HepG2 (cell line): ENCODE measurements around the gene KDM4E. TPM values are rescaled to one million over a fixed set of nuclear protein-coding genes. Genes with fewer than 3 reads are reported as not detected.
A peak's percentile ranks its signal among the peaks of the same experiment; 100 is the strongest.

Experiments used
- ARNT ChIP-seq: fragments of 450-650 bp; IDR thresholded peaks from 2 replicates; pipeline ENCODE4 v1.6.1; 2017
- ATAD3A ChIP-seq: sonication (generic); formaldehyde crosslinking; IDR thresholded peaks from 2 replicates; pipeline ENCODE4 v1.4.0; 2020; ENCODE audit warnings: missing genetic modification reagents
- CC2D1A ChIP-seq: sonication (generic); formaldehyde crosslinking; IDR thresholded peaks from 2 replicates; pipeline ENCODE4 v1.8.1; 2023; ENCODE audit warnings: mild to moderate bottlenecking, missing genetic modification reagents
- ELF1 ChIP-seq: sonication (generic); formaldehyde crosslinking; IDR thresholded peaks from 2 replicates; pipeline ENCODE4 v1.4.0; 2020; ENCODE audit warnings: missing genetic modification reagents
- GATA4 ChIP-seq: sonication (generic); IDR thresholded peaks from 2 replicates; pipeline ENCODE4 v1.6.1; 2016; ENCODE audit warnings: antibody characterized with exemption, low read depth, borderline replicate concordance
- KMT2B ChIP-seq: IDR thresholded peaks from 2 replicates; pipeline ENCODE4 v1.6.1; 2016; ENCODE audit warnings: missing genetic modification reagents, missing compliant biosample characterization
- MTA3 ChIP-seq: sonication (generic); formaldehyde crosslinking; IDR thresholded peaks from 2 replicates; pipeline ENCODE4 v1.4.0; 2020; ENCODE audit warnings: missing genetic modification reagents
- MYC ChIP-seq: sonication (generic); formaldehyde crosslinking; IDR thresholded peaks from 2 replicates; pipeline ENCODE4 v1.9.0; 2021; ENCODE audit warnings: missing genetic modification reagents, borderline replicate concordance
- NCOA2 ChIP-seq: sonication (generic); formaldehyde crosslinking; IDR thresholded peaks from 2 replicates; pipeline ENCODE4 v1.8.0; 2022; ENCODE audit warnings: inconsistent platforms
- SP140L ChIP-seq: sonication (generic); formaldehyde crosslinking; IDR thresholded peaks from 2 replicates; pipeline ENCODE4 v1.4.0; 2020; ENCODE audit warnings: missing genetic modification reagents, borderline replicate concordance
- SP5 ChIP-seq: IDR thresholded peaks from 2 replicates; pipeline ENCODE4 v1.6.1; 2016; ENCODE audit warnings: low read depth, borderline replicate concordance
- ZBTB20 ChIP-seq: sonication (generic); formaldehyde crosslinking; IDR thresholded peaks from 2 replicates; pipeline ENCODE4 v1.8.1; 2023; ENCODE audit warnings: missing genetic modification reagents, low read depth, mild to moderate bottlenecking, borderline replicate concordance
- ZBTB38 ChIP-seq: sonication (generic); formaldehyde crosslinking; IDR thresholded peaks from 2 replicates; pipeline ENCODE4 v1.5.1; 2020; ENCODE audit warnings: mild to moderate bottlenecking, missing genetic modification reagents
- ZBTB8A ChIP-seq: sonication (generic); formaldehyde crosslinking; IDR thresholded peaks from 2 replicates; pipeline ENCODE4 v1.4.0; 2020; ENCODE audit warnings: mild to moderate bottlenecking, low read depth, missing genetic modification reagents, borderline replicate concordance
- ZNF143 ChIP-seq: sonication (generic); formaldehyde crosslinking; IDR thresholded peaks from 2 replicates; pipeline ENCODE4 v1.4.0; 2020; ENCODE audit warnings: missing genetic modification reagents
- ZNF20 ChIP-seq: sonication (generic); formaldehyde crosslinking; IDR thresholded peaks from 2 replicates; pipeline ENCODE4 v1.4.0; 2020; ENCODE audit warnings: mild to moderate bottlenecking, moderate library complexity, missing genetic modification reagents
- ZNF589 ChIP-seq: sonication (generic); formaldehyde crosslinking; conservative IDR thresholded peaks from 2 replicates; pipeline ENCODE4 v1.8.0; 2022; ENCODE audit warnings: mild to moderate bottlenecking, moderate library complexity, missing genetic modification reagents
- ZNF660 ChIP-seq: sonication (generic); formaldehyde crosslinking; IDR thresholded peaks from 2 replicates; pipeline ENCODE4 v1.5.1; 2020; ENCODE audit warnings: mild to moderate bottlenecking, low read depth, missing genetic modification reagents, borderline replicate concordance
- ZSCAN25 ChIP-seq: sonication (generic); formaldehyde crosslinking; IDR thresholded peaks from 2 replicates; pipeline ENCODE4 v1.8.0; 2022; ENCODE audit warnings: mild to moderate bottlenecking, missing genetic modification reagents
- ZZZ3 ChIP-seq: sonication (generic); formaldehyde crosslinking; IDR thresholded peaks from 2 replicates; pipeline ENCODE4 v1.4.0; 2020; ENCODE audit warnings: missing genetic modification reagents, mild to moderate bottlenecking, borderline replicate concordance
- polyA plus RNA-seq, 8 experiments: library from polyadenylated mRNA; depleted of rRNA in 3 of 8; stranded (reverse) in 7 of 8; unstranded in 1 of 8; fragments of >200 nt; fragmentation: Illumina TruSeq in 4 of 8; extraction: Trizol in 4 of 8; gene quantifications; 2 replicates each; pipeline versions ENCODE4 v1.2.1 to v1.2.3, GENCODE V29; 2011 to 2016; ENCODE audit warnings: low read depth in 4 of 8, missing spikeins in 1 of 8, mixed read lengths in 1 of 8; ENCODE audit not compliant: insufficient read depth in 1 of 8
- total RNA-seq, 5 experiments: library from RNA; depleted of rRNA; stranded (reverse); fragments of >200 nt; fragmentation: Illumina TruSeq; extraction: Trizol; gene quantifications; 2 replicates each; pipeline ENCODE4 v1.2.3, GENCODE V29; 2016; ENCODE audit warnings: low read depth in 1 of 5
- TF ChIP-seq, protein P1 (sequence below): sonication (generic); formaldehyde crosslinking; IDR thresholded peaks from 2 replicates; pipeline ENCODE4 v1.5.0; 2020; ENCODE audit warnings: missing genetic modification reagents
- TF ChIP-seq, protein P2 (sequence below): sonication (generic); formaldehyde crosslinking; IDR thresholded peaks from 2 replicates; pipeline ENCODE4 v1.4.0; 2020; ENCODE audit warnings: mild to moderate bottlenecking, missing genetic modification reagents
- TF ChIP-seq, protein P3 (sequence below): sonication (generic); formaldehyde crosslinking; IDR thresholded peaks from 2 replicates; pipeline ENCODE4 v1.4.0; 2020; ENCODE audit warnings: missing genetic modification reagents
- TF ChIP-seq, protein P4 (sequence below): sonication (generic); formaldehyde crosslinking; IDR thresholded peaks from 2 replicates; pipeline ENCODE4 v1.5.0; 2020; ENCODE audit warnings: missing genetic modification reagents, mild to moderate bottlenecking, borderline replicate concordance
- TF ChIP-seq, protein P5 (sequence below): sonication (generic); formaldehyde crosslinking; IDR thresholded peaks from 2 replicates; pipeline ENCODE4 v1.4.0; 2020; ENCODE audit warnings: missing genetic modification reagents, borderline replicate concordance

KDM4E gene
- total and polyA plus RNA-seq, 2 of the 13 experiments (the other 11 are each of a cell fraction or from before 2014, with no cell fraction given): not detected

DNA sequence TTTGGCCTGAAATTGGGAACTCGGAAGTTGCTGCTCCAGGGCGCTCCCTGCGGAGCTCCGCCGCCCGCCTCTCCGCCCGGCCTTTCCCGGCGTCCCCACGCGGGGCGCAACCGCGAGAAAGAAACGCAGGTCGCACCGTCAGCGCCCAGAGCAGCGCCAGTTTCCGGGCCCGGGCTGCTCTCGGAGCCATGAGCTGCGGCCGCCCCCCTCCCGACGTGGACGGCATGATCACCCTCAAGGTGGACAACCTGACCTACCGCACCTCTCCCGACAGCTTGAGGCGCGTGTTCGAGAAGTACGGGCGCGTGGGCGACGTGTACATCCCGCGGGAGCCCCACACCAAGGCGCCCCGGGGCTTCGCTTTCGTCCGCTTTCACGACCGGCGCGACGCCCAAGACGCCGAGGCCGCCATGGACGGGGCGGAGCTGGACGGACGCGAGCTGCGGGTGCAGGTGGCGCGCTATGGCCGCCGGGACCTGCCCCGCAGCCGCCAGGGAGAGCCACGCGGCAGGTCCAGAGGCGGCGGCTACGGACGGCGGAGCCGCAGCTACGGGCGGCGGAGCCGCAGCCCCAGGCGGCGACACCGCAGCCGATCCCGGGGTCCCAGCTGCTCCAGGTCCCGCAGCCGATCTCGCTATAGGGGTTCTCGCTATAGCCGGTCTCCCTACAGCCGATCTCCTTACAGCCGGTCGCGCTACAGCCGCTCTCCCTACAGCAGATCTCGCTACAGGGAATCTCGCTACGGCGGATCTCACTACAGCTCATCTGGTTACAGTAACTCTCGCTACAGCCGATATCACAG lies 42.2 kb downstream of the KDM4E start (continued):
- TF ChIP-seq ZSCAN25 (CRISPR knock-in tag): no peak
- TF ChIP-seq ZNF20 (CRISPR knock-in tag): no peak
- TF ChIP-seq, protein P1, sequence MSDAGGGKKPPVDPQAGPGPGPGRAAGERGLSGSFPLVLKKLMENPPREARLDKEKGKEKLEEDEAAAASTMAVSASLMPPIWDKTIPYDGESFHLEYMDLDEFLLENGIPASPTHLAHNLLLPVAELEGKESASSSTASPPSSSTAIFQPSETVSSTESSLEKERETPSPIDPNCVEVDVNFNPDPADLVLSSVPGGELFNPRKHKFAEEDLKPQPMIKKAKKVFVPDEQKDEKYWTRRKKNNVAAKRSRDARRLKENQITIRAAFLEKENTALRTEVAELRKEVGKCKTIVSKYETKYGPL (CRISPR knock-in tag): no peak
- TF ChIP-seq, protein P2, sequence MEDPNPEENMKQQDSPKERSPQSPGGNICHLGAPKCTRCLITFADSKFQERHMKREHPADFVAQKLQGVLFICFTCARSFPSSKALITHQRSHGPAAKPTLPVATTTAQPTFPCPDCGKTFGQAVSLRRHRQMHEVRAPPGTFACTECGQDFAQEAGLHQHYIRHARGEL (CRISPR knock-in tag): no peak
- TF ChIP-seq, protein P3, sequence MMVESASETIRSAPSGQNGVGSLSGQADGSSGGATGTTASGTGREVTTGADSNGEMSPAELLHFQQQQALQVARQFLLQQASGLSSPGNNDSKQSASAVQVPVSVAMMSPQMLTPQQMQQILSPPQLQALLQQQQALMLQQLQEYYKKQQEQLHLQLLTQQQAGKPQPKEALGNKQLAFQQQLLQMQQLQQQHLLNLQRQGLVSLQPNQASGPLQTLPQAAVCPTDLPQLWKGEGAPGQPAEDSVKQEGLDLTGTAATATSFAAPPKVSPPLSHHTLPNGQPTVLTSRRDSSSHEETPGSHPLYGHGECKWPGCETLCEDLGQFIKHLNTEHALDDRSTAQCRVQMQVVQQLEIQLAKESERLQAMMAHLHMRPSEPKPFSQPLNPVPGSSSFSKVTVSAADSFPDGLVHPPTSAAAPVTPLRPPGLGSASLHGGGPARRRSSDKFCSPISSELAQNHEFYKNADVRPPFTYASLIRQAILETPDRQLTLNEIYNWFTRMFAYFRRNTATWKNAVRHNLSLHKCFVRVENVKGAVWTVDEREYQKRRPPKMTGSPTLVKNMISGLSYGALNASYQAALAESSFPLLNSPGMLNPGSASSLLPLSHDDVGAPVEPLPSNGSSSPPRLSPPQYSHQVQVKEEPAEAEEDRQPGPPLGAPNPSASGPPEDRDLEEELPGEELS (CRISPR knock-in tag): no peak; the same call in 1 of the 2 replicates
- no peak for TF ChIP-seq ZBTB20 (CRISPR knock-in tag)
- no peak for TF ChIP-seq ARNT
- TF ChIP-seq CC2D1A (CRISPR knock-in tag): no peak
- TF ChIP-seq ZNF589: 0 out of 2 replicates have a peak, but pooled peaks have one; percentile 67
- no peak for TF ChIP-seq ZNF660 (CRISPR knock-in tag)
- TF ChIP-seq MYC (CRISPR knock-in tag): peak; percentile 80
- TF ChIP-seq KMT2B: peak; percentile 69
- TF ChIP-seq SP5 (CRISPR knock-in tag): 0 out of 2 replicates have a peak, but pooled peaks have one; percentile 16
- no peak for TF ChIP-seq NCOA2 (CRISPR knock-in tag)
- no peak for TF ChIP-seq ZZZ3 (CRISPR knock-in tag)
- peak; percentile 42; the same call in 1 of the 2 replicates for TF ChIP-seq ZBTB38 (CRISPR knock-in tag)
- TF ChIP-seq SP140L: no peak
- TF ChIP-seq, protein P4, sequence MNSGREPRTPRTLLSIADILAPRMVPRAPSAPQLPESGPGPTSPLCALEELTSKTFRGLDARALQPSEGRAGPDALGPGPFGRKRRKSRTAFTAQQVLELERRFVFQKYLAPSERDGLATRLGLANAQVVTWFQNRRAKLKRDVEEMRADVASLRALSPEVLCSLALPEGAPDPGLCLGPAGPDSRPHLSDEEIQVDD (CRISPR knock-in tag): no peak
- TF ChIP-seq, protein P5, sequence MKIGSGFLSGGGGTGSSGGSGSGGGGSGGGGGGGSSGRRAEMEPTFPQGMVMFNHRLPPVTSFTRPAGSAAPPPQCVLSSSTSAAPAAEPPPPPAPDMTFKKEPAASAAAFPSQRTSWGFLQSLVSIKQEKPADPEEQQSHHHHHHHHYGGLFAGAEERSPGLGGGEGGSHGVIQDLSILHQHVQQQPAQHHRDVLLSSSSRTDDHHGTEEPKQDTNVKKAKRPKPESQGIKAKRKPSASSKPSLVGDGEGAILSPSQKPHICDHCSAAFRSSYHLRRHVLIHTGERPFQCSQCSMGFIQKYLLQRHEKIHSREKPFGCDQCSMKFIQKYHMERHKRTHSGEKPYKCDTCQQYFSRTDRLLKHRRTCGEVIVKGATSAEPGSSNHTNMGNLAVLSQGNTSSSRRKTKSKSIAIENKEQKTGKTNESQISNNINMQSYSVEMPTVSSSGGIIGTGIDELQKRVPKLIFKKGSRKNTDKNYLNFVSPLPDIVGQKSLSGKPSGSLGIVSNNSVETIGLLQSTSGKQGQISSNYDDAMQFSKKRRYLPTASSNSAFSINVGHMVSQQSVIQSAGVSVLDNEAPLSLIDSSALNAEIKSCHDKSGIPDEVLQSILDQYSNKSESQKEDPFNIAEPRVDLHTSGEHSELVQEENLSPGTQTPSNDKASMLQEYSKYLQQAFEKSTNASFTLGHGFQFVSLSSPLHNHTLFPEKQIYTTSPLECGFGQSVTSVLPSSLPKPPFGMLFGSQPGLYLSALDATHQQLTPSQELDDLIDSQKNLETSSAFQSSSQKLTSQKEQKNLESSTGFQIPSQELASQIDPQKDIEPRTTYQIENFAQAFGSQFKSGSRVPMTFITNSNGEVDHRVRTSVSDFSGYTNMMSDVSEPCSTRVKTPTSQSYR (CRISPR knock-in tag): no peak
- no peak for TF ChIP-seq GATA4
- no peak for TF ChIP-seq MTA3 (CRISPR knock-in tag)
- TF ChIP-seq ATAD3A (CRISPR knock-in tag): no peak
- peak; percentile 61 for TF ChIP-seq ZNF143
- no peak for TF ChIP-seq ZBTB8A (CRISPR knock-in tag)
- TF ChIP-seq ELF1 (CRISPR knock-in tag): peak; percentile 79
